Cardiac muscle cell (in vitro differentiated cells and primary cell): ENCODE data around the gene GLP2R. TPM values are rescaled to one million over a fixed set of nuclear protein-coding genes. Genes with fewer than 3 reads are reported as not detected.
A peak's percentile ranks its signal among the peaks of the same experiment; 100 is the strongest.

Experiments used
- DNase-seq, 2 donors: peaks; one replicate each; pipeline versions ENCODE4 v3.0.0 to v3.0.0-alpha.2; 2010 to 2017; ENCODE audit warnings: low read depth in 1 of 2, low spot score in 1 of 2
- H3K27ac ChIP-seq: fragments of 200-600 bp; sonication (generic); 2 replicates; pipeline ENCODE4 v1.5.1; 2016
- H3K27me3 ChIP-seq: fragments of 200-600 bp; sonication (generic); 2 replicates; pipeline ENCODE4 v1.6.0; 2016; ENCODE audit warnings: control low read depth
- H3K36me3 ChIP-seq: fragments of 200-600 bp; sonication (generic); 2 replicates; pipeline ENCODE4 v1.5.1; 2016; ENCODE audit warnings: control low read depth
- H3K4me1 ChIP-seq: fragments of 200-600 bp; sonication (generic); 2 replicates; pipeline ENCODE4 v1.8.1; 2017; ENCODE audit warnings: low read depth, mild to moderate bottlenecking, mixed run types
- H3K4me3 ChIP-seq: fragments of 200-600 bp; sonication (generic); 2 replicates; pipeline ENCODE4 v1.5.1; 2016; ENCODE audit warnings: mild to moderate bottlenecking
- H3K9me3 ChIP-seq: fragments of 200-600 bp; sonication (generic); 2 replicates; pipeline ENCODE4 v1.5.1; 2017; ENCODE audit warnings: low read depth, mild to moderate bottlenecking, control low read depth
- CTCF ChIP-seq: IDR thresholded peaks from 2 replicates; pipeline ENCODE4 v1.5.1; 2012; ENCODE audit warnings: low read depth, mild to moderate bottlenecking, low read length
- polyA plus RNA-seq: library from polyadenylated mRNA; unstranded; fragments of >200 nt; fragmentation: Nextera tagmentation; extraction: Ambion mirVana; gene quantifications from 2 replicates; pipeline ENCODE4 v1.2.1, GENCODE V29; 2016
- total RNA-seq: library from RNA; depleted of rRNA; stranded (reverse); fragments of >200 nt; gene quantifications from 2 replicates; pipeline ENCODE4 v1.2.3, GENCODE V29; 2016

GLP2R gene
- total and polyA plus RNA-seq, 2 experiments from 2014 or later: 0.06 TPM; not detected in 1

GRCh38 chr17:9814337-9814945 lies 11.3 kb upstream of the GLP2R start:
- no peaks in the 10 kb centered on the region for H3K9me3 ChIP-seq
- H3K4me1 ChIP-seq: peaks cover 19% of the 10 kb centered on the region
- no peaks in the 10 kb centered on the region for H3K27me3 ChIP-seq
- no peak overlapping the region for H3K27ac ChIP-seq
- H3K4me3 ChIP-seq: no peak overlapping the region
- DNase-seq: no peak
- no peaks in the 10 kb centered on the region for H3K36me3 ChIP-seq
- no peak for TF ChIP-seq CTCF

GRCh38 chr17:9816472-9816871 lies 9.3 kb upstream of the GLP2R start:
- no peak for DNase-seq
- H3K4me1 ChIP-seq: peaks cover 5% of the 10 kb centered on the region
- no peak for TF ChIP-seq CTCF
- no peaks in the 10 kb centered on the region for H3K36me3 ChIP-seq
- no peaks in the 10 kb centered on the region for H3K27me3 ChIP-seq
- H3K4me3 ChIP-seq: no peak overlapping the region
- no peak overlapping the region for H3K27ac ChIP-seq
- no peaks in the 10 kb centered on the region for H3K9me3 ChIP-seq

- H3K4me1 ChIP-seq: peaks cover under 1% of the 10 kb centered on the region
- H3K27me3 ChIP-seq: no peaks in the 10 kb centered on the region
- DNase-seq: peak; percentile 69 to 80
- no peak for TF ChIP-seq CTCF
- no peak overlapping the region for H3K4me3 ChIP-seq
- H3K9me3 ChIP-seq: no peaks in the 10 kb centered on the region
- H3K27ac ChIP-seq: no peak overlapping the region
- H3K36me3 ChIP-seq: no peaks in the 10 kb centered on the region
Observed at GRCh38 chr17:9817086-9817485, 8.6 kb upstream of the GLP2R start.

GRCh38 chr17:9818760-9819159 lies 7.0 kb upstream of the GLP2R start:
- Histone ChIP-seq H3K9me3 (no peaks in the 10 kb centered on the region), H3K27ac (no peak overlapping the region), H3K36me3 (no peaks in the 10 kb centered on the region), H3K4me3 (no peak overlapping the region), H3K27me3 (no peaks in the 10 kb centered on the region), H3K4me1 (no peaks in the 10 kb centered on the region)
- TF ChIP-seq CTCF: no peak
- no peak for DNase-seq

GRCh38 chr17:9820448-9820847 lies 5.3 kb upstream of the GLP2R start:
- Histone ChIP-seq H3K27ac (no peak overlapping the region), H3K27me3 (no peaks in the 10 kb centered on the region), H3K4me1 (no peaks in the 10 kb centered on the region), H3K4me3 (no peak overlapping the region), H3K36me3 (no peaks in the 10 kb centered on the region), H3K9me3 (no peaks in the 10 kb centered on the region)
- DNase-seq: no peak
- no peak for TF ChIP-seq CTCF
